Ureter (tissue), 1 donor: ENCODE results near the gene CACNB2. TPM values are rescaled to one million over a fixed set of nuclear protein-coding genes. Genes with fewer than 3 reads are reported as not detected.

Experiments used
- DNase-seq: peaks from one replicate; pipeline ENCODE4 v3.0.0-alpha.2; 2020; ENCODE audit warnings: low spot score
- total RNA-seq: library from RNA; stranded (reverse); gene quantifications from one replicate; pipeline ENCODE4 v1.2.4, GENCODE V29; 2023
- donor health status: DM: yes; HTN: yes; CAD: no.

CACNB2 gene
- total RNA-seq, 1 donor from 2014 or later, result 14.3 TPM

DNA sequence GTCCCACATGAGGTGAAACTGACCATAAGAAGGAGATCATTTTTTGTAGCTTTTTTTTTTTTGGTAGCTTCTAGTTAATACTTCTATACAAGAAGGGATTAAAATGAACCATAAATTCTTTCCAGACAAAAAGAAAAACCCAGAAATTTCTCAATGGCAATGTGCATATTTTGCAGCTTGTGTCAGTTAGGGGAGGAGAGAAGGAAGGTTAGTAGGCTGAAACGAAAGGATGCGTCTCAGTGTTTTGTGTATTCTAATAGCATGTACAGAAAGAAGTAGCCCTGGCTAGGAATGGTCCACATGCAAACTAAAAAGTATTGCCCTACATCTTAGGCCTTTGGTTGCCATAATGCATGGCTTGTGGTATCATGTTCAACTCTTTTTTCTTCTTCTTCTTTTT, 90.6 kb downstream of the CACNB2 start:
- DNase-seq, result no peak

DNA sequence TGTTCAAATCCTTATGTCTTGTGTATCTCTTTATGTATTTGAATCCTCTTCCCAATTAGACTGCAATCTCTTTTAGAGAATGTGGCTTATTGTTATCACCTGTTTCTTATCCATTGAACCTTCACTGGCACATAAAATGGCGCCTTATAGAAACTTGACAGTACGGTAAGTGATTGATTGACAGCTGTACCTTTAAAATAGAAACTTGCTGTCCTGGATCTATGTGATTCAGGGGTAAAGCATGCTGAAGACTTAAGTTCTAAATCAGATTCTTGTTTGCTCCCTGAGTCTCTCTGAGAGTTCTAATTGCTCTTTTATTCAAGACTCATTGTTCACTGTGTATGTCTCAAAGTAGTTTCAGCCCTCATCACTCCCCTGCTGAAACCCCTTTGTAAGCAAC, 91.3 kb downstream of the CACNB2 start:
- DNase-seq, result no peak

DNA sequence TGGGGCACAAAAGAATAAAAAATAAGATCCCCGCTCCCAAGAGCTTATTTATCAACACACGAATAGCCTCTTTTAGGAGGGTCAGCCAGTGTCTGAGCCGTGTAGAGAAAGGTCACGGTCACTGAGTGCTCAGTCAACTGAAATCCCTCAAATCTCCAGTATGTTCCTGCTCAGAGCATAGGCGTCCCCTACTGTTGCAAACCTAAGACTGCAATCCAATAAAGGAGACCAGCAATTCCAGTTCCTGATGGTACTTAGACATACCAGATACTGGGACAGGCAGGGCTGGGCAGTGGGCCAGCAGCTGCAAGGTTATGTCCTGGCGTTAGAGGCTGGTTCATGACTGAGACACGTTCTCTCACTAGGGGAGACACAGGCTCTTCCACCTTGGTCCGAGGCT, 93.6 kb downstream of the CACNB2 start:
- DNase-seq, result no peak

DNA sequence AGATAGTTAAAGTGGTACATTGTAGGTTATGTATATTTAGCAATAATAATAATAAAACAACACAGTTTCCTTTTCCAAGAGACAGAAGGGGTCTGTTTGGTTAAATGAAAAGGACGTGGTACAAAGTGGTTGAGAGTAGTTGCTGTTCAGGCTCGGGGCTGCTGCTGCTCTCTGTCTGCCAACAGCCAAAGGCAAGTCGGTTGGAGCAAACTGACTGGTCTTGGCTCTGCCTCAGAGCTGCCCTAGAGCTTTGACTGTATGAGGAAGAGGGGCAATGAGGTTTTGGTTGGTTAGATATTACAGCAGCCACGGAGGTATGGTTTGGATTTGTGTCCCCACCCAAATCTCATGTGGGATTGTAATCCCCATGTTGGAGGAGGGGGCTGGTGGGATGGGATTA, 95.3 kb downstream of the CACNB2 start:
- no peak for DNase-seq

DNA sequence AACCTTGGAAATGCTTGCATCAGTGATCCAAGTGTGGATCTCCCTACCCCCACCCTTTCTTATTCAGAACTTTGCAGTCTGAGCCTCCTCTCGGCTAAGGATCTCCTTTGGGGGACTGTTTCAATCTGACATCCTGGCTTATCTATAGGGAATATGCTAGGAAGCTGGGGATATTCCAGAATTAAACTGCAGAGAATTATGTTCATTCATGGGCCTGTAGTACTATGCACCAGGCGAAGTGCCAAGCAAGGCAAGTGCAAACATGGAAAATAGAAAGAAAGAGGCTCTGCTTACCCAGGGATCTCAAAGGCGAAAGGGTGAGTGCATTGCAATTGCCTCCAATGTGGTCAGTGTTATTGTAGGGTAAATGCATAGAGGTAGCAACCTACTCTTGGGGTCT, 96.5 kb downstream of the CACNB2 start:
- DNase-seq, result no peak

DNA sequence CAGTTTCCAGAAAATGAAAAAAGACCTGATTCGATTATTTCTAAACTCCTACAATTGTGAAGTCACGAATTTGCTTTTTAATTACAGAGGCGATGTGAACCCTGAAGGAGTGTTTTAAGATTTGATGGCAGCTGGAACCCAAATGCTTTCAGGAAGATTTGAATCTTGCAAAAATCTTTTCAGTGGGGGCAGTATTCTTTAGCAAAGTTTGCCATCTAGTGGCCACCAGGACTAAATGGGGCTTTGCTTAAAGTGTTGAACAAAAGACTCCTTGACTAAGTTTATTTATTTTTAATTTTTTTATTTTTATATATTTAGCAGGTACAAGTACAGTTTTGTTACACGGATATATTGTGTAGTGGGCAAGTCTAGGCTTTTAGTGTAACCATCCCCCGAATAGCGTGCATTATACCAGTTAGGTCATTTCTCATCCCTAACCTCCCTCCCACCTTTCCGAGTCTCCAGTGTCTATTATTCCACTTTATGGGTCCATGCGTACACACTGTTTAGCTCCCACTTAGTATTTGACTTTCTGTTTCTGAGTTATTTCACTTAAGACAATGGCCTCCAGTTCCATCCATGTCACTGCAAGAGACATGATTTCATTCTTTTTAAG, 98.8 kb downstream of the CACNB2 start:
- DNase-seq, result no peak

DNA sequence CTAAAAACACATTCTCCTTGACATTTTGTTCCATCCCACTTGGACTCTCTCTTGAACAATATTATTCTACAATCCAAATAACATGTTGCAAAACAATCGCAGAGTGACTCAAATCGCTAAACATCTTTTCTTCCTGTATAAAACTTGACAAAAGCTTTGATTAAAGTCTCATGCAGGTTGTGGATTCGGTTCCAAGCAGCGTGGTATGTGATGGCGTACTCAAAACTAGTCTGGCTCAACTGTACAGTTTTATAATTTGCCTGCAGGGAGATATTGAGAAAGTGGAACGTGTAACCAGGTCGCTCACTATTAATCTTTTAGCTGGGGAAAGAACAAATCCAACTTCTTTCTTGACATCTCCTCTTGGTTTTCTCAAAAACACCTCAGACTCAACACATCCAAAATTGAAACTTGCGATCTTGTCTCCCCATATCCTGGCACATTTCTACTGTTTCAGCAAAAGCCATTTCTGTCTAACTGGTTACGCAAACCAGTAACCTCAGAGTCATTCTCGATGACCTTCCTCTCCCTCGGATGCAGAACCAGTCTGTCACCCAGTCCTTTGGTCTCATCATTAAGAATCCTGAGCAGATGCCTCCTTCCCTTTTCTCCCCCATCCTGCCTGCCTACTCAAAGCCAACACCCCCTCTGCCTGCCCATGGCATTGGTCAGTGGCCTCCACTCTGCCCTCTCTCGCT, 100.1 kb downstream of the CACNB2 start:
- DNase-seq, result no peak

DNA sequence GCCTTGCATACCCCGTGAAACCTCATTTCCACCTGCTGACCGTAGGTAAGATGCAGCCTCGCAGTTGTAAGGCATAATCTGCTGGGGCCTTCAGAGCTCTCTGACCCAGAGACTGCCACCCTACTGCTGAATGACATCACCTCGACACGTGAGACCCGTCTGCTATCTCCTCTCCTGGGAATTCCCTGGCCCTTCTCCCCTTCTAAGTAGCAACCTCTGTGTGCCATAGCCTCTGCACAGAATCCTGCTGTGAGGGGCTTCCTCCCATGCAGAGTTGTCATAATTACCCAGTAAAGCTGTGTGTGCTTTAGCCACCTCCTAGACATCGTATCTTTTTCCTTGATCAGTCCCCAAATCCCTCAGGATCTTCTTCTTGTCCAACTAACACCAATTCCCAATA, 106.7 kb downstream of the CACNB2 start:
- DNase-seq, result no peak

DNA sequence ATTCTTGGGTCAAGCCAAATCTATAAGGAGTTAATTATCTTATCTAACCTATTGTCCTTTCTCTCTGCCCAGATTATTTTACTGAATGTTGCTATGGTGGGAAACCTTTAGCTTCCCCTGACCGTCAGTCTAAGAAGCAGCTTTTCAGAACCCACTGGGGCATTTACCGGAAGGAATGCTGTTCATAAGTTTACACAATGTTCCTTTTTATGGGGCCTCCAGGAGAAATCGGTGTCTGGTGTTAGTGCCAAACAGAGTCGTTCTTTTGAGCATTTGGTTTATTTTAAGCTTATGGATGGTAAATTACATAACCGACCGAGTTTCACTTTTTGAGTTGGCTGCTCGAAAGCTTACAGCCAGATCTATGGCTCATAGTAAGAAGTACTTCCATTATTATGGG, 111.9 kb downstream of the CACNB2 start:
- no peak for DNase-seq

DNA sequence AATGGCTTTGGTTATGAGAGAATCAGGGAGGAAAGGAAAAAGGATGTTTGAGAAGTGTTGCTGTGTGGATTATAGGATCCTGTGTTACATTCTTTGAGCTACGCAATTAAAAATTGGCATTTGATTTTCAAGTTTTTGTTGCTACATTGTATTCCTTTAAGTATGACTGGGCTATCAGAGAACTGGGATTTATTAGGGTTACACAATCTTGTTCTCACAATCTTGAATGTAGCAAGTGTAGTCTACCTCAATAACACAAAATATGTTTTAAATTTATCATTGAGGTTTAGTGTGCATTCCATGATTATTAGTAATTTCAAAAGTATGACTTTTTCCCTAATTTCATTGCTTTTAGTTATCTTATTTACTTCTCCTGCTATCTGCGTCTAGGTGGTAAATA, 113.9 kb downstream of the CACNB2 start:
- DNase-seq, result no peak

DNA sequence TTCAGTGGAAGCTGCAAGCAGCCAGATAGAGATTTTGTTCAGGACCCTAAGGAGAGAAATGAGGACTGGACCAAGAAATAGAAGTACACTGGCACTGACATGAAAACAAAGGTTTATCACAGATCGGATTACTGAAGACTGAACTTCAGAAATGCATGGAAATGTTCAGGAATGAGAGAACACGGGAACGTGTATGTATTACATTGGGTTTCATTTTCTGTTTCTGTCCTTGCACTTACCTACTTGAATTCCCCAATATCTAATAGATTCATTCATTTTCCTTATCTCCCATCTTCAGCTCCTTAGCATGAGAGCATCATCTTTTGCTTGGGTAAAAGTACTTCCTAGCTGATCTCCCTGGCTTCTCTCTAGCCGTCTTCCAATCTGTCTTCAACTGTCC, 114.5 kb downstream of the CACNB2 start:
- no peak for DNase-seq

DNA sequence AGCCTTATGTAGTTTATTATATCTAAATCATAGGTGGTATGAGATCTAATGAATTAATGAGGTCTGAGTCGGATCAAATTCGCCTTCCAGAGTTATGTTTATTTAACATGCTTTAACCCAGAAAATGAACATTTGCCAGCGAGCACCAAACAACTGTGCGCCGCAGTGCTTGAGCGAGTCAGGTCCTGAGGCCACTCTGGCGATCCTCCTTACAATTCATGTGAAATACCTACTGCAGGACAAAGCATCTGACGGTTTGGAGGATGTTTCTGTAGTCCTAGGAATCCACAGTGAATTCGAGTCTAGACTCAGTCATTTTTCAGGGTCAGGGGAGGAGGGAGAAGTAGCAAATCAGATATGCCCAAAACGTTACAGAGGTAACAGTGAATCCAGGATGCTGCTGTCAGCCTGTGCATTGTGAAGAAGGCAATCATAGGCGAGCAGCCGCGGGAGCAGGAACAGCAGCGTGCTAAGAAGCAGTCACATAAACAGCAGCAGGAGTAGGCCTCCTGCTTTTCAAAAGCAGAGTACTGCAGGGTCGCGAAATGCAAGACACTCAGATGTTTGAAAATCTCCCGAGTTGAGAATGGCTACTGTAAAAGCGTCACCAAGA, 120.2 kb downstream of the CACNB2 start:
- no peak for DNase-seq

DNA sequence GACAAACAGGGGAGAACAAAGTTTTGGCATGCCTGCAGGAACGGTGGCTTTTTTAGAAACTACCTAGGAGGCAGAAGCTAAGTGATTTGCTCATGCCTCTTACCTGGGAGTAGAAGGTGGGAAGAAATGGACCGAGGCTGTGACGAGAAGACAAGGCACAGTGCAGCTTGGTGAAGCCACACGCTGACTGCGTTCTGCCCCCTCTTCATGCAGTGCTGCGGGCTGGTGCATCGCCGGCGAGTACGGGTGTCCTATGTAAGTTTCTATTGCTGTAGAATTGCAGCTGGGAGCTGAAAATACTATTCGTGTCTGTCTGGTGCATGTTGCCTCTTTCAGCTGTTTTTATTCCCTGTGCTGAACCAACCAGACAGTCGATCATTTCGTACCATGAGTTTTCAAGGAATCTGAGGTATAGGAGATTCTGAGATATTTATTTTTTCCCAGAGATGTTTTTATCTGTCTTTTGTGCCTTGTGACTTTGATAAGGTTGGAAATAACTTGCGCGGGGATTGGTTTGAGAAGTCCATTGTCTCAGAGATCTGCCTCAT, 120.9 kb downstream of the CACNB2 start:
- no peak for DNase-seq

DNA sequence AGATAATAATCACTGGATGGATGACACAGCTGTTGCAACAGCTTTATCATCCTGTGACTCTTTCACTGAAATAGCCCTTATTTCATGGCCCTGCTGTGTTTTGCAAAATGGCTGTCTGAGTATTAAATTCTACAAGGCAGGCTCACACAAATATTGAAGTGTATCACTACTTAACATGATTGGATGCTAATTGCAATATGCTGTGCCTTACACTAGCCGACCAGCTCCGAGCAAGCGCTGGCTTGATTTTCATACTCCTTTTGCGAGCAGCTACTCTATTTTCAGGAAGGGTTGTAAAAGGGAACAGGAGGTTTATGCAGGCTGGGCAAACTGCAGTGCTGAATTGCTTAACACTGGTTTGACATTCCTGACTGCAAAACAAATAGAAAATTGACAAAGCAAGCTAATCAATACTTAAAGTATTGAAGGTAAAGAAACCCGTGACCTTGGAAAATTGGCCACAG, 121.6 kb downstream of the CACNB2 start:
- no peak for DNase-seq

DNA sequence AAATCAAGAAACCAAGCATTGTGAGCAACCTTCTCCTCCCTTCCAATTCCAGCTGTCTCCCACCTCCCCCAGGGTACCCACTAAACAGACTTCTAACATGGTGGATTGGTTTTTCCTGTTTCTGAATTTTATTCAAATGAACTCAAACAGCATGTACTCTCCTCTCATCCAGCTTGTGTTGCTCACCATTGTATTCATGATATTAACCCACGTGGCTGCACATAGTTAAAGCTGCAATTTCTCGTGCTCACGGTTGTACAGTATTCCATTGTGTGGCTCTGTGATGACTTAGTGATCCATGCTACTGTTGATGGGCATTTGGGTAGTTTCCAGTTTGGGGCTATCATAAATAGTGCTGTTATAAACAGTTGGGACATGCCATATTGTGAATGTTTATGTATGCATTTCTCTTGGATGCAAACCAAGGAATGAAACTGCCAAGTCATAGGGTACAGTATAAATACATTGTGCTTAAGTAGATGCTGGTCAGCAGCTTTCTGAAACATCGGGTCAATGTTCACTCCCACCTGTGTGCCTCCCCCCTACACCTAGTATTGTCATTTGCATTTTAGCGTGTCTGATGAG, 124.3 kb downstream of the CACNB2 start:
- no peak for DNase-seq

DNA sequence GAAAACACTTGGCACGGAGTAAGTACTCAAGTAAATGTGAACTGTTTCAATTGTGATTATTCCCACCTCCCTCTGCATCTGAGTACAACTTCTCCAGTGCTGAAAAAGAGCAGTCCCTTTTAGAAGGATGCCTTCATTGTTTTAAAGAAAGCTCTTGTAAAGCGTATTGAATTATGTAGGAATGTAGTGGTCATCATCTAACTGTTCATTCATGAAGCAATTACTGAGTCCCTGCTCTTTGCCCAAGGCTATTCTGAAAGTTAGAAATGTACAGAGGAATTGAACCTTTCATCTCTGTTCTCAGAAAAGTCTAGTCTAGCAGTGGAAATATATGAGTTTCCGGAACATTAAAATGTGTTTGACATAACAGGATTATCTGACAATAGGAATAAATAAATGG, 127.8 kb downstream of the CACNB2 start:
- DNase-seq, result no peak

DNA sequence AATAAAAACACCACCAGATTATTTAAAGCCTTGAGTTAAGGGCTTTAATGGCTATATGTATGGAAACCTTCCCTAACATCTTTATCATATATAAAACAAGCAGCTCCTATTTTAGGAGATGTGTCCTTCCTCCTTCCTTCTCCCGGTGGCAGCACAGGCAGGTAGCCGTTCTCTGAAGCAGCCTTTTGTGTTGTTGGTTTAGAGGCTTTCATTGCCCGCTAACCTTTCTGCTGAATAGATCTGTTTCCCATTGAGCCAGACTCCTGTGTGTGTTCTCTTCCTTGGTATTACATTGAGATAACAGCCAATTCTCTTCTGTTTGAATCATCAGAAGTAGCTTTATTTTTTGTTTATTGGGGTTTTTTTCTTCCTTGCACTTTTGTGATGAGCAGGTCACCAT, 131.3 kb downstream of the CACNB2 start:
- DNase-seq, result no peak

DNA sequence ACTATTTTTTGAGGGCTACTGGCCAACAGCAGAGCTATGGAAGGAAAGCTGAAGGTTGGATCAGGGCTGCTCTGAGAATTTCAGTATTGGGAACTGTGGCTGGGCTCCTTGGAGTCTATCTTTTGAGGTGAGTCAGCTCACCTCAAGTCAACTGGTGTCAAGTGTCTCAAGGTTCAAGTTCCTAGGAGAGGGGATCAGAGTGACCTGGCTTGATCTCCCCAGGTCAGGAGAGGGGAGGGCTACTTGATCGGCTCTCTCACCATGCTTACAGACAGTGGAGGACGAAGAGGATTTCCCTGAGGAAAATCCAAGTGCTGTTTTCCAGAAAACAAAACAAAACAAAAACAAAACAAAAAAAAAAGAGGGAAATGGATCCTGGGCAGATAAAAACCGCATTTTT, 132.8 kb downstream of the CACNB2 start:
- DNase-seq, result no peak

DNA sequence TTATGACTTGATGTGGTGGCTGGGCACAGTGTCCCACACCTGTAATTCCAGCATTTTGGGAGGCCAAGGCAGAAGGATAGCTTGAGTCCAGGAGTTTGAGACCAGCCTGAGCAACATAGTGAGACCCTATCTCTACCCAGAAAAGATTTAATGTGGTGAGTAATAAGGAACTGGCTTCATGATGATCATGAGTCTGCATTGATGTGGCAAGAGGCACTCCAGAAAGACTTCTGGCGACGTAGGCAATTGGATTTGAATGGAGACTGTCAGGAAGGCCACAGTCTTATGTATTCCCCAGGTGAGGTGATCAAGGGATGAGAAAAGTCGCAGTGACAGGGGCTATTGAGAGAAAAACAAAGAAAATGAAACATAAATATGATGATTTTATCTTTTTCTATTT, 138.0 kb downstream of the CACNB2 start:
- DNase-seq, result no peak

DNA sequence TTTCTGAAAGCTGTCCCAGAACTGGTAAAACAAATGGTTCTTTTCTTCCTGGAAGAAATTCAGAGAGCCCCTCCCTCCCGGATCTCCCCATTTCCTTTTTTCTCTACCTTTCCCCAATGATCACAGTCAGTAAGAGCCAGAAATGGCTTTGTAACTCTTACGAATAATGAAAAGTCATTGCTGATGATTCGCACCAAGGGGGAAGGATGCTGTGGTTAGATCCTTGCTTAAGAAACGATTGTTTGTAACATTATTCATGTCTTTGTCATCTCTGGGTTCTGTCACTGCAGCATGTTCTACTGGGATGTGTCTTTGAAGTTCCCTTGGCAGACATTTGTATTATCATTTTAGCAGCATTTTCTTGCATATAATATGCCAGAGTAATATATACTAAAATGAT, 138.9 kb downstream of the CACNB2 start:
- DNase-seq, result no peak

DNA sequence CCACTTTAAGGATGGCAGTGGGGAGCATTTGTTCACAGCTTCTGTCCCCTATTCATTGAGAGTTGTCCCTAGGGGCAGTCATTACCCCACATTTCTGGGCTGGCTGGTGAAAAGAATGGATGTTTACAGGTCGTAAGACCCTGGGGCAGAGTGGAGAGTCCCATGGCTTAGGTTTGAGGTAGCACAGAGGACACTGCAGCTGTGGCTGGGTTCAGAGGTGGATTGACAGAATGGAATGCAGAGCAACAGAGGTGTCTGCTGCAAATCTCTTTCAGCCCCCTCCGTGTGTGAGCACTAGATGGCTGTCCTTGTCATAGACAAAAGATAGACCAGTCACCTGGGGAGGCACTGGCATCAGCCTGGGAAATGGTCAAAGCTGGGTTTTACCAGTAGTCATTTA, 141.9 kb downstream of the CACNB2 start:
- DNase-seq, result no peak

DNA sequence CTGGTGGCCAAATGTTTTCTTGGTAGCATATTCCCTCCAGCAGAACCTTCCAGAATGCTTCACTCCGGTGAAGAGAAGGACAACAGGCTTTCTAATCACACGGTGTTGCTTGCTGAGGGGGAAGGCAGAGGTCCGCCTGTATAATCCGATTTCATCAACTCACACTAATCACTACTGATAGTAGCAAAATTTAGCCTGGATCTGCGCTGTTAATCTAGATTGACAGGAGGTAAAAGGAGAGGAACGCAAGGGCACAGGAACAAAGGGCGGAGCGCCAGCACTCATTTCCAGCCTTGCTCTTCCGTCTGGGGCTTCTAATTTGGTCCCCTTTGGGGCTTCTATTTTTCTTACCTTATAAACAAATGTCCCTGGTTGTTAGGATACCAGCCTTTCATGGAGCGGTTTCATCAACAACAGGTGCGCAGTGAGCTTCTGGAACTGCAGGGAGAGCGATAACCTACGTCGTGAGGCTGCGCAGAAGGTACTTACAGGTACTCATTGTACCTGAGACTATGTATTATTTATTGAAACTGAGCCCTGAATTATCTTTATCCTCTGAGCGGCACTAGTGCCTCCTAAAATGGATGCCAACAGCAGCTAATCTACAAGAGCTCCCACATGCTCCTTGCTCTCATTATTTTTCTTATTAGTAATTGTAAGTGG, 150.6 kb downstream of the CACNB2 start:
- DNase-seq, result no peak
